MM.1S (cell line): Measurements from ENCODE around the gene TNFRSF25.
A peak's percentile ranks its signal among the peaks of the same experiment; 100 is the strongest.

ENCODE experiments used
- DNase-seq: peaks from one replicate; pipeline ENCODE4 v3.0.0-alpha.2; 2015
- H2AFZ ChIP-seq: fragments of 300-600 bp; sonication (generic); 2 replicates; pipeline ENCODE4 v1.6.0; 2016; ENCODE audit warnings: antibody characterized with exemption, low read length
- H3F3A ChIP-seq: fragments of 300-600 bp; sonication (generic); 2 replicates; pipeline ENCODE4 v1.6.1; 2016; ENCODE audit warnings: mild to moderate bottlenecking, antibody characterized with exemption, low read length, moderate library complexity, mixed read lengths; ENCODE audit not compliant: insufficient read depth
- H3K27ac ChIP-seq: fragments of 300-600 bp; sonication (generic); 2 replicates; pipeline ENCODE4 v1.5.1; 2016; ENCODE audit warnings: mild to moderate bottlenecking, low read length
- H3K27me3 ChIP-seq: fragments of 300-600 bp; sonication (generic); replicated peaks from 2 replicates; pipeline ENCODE4 v1.6.0; 2016; ENCODE audit warnings: low read length; ENCODE audit not compliant: insufficient read depth
- H3K36me3 ChIP-seq: fragments of 300-600 bp; sonication (generic); replicated peaks from 2 replicates; pipeline ENCODE4 v1.6.1; 2016; ENCODE audit warnings: mild to moderate bottlenecking, low read length, mixed read lengths; ENCODE audit not compliant: insufficient read depth
- H3K4me1 ChIP-seq: fragments of 300-600 bp; sonication (generic); 2 replicates; pipeline ENCODE4 v1.6.1; 2016; ENCODE audit warnings: low read length, mixed read lengths
- H3K4me2 ChIP-seq: fragments of 300-600 bp; sonication (generic); 2 replicates; pipeline ENCODE4 v1.6.0; 2016; ENCODE audit warnings: low read depth, low read length
- H3K4me3 ChIP-seq: fragments of 300-600 bp; sonication (generic); 2 replicates; pipeline ENCODE4 v1.5.1; 2016; ENCODE audit warnings: low read length, mixed read lengths
- H3K79me2 ChIP-seq: fragments of 300-600 bp; sonication (generic); 2 replicates; pipeline ENCODE4 v1.6.1; 2016; ENCODE audit warnings: mixed run types, low read length, mixed read lengths
- H3K9ac ChIP-seq: fragments of 300-600 bp; sonication (generic); 2 replicates; pipeline ENCODE4 v1.6.1; 2016; ENCODE audit warnings: low read length, mixed read lengths
- H3K9me2 ChIP-seq: fragments of 300-600 bp; sonication (generic); replicated peaks from 2 replicates; pipeline ENCODE4 v1.6.1; 2016; ENCODE audit warnings: mild to moderate bottlenecking, low read length, mixed read lengths; ENCODE audit not compliant: insufficient read depth
- H3K9me3 ChIP-seq: fragments of 300-600 bp; sonication (generic); replicated peaks from 2 replicates; pipeline ENCODE4 v1.6.1; 2016; ENCODE audit warnings: mild to moderate bottlenecking, low read length, mixed read lengths; ENCODE audit not compliant: insufficient read depth
- H4K20me1 ChIP-seq: fragments of 300-600 bp; sonication (generic); 2 replicates; pipeline ENCODE4 v1.6.1; 2016; ENCODE audit warnings: mild to moderate bottlenecking, low read length, moderate library complexity, mixed read lengths; ENCODE audit not compliant: insufficient read depth
- EZH2 ChIP-seq: fragments of 300-600 bp; sonication (generic); optimal IDR thresholded peaks from 2 replicates; pipeline ENCODE3; 2017; ENCODE audit warnings: low read depth, mild to moderate bottlenecking, antibody characterized with exemption, low read length, mixed read lengths
- EZH2phosphoT487 ChIP-seq: fragments of 300-600 bp; sonication (generic); IDR thresholded peaks from 2 replicates; pipeline ENCODE4 v1.6.1; 2018; ENCODE audit warnings: antibody characterized with exemption, low read length
- TF ChIP-seq, protein P1 (sequence below): fragments of 300-600 bp; sonication (generic); IDR thresholded peaks from 2 replicates; pipeline ENCODE4 v1.5.1; 2016; ENCODE audit warnings: antibody characterized with exemption, low read length, mixed read lengths

The TNFRSF25 gene

DNA sequence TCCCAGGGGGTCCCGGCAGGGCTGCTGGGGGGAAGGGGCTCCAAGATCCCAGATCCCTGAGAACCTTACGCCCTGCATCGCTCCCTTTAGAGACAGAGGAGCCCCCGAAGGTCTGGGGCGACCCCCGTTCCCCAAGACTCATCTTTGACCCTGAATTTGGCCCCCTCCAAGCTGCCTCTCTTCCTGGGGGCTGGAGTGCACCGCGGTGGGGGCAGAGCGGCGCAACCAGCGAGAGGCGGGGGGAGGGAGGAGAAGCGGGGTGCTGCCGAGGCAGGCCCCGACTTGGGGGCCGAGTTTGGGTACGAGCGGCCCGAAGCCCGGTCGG is 30.9 kb upstream of the TNFRSF25 start:
- H3K27me3 ChIP-seq, result peaks cover 67% of the 10 kb centered on the region
- H3K9ac ChIP-seq, result no peak overlapping the region
- DNase-seq, result no peak
- no peak overlapping the region for H3K27ac ChIP-seq
- no peak overlapping the region for H3K4me3 ChIP-seq
- no peaks in the 10 kb centered on the region for H3F3A ChIP-seq
- no peaks in the 10 kb centered on the region for H3K4me1 ChIP-seq
- H4K20me1 ChIP-seq, result no peaks in the 10 kb centered on the region
- H3K79me2 ChIP-seq, result no peaks in the 10 kb centered on the region
- H2AFZ ChIP-seq, result no peak overlapping the region
- no peaks in the 10 kb centered on the region for H3K36me3 ChIP-seq
- no peaks in the 10 kb centered on the region for H3K9me3 ChIP-seq
- H3K4me2 ChIP-seq, result no peak overlapping the region
- no peaks in the 10 kb centered on the region for H3K9me2 ChIP-seq
- TF ChIP-seq EZH2, result peak; percentile 45
- TF ChIP-seq, protein P1, sequence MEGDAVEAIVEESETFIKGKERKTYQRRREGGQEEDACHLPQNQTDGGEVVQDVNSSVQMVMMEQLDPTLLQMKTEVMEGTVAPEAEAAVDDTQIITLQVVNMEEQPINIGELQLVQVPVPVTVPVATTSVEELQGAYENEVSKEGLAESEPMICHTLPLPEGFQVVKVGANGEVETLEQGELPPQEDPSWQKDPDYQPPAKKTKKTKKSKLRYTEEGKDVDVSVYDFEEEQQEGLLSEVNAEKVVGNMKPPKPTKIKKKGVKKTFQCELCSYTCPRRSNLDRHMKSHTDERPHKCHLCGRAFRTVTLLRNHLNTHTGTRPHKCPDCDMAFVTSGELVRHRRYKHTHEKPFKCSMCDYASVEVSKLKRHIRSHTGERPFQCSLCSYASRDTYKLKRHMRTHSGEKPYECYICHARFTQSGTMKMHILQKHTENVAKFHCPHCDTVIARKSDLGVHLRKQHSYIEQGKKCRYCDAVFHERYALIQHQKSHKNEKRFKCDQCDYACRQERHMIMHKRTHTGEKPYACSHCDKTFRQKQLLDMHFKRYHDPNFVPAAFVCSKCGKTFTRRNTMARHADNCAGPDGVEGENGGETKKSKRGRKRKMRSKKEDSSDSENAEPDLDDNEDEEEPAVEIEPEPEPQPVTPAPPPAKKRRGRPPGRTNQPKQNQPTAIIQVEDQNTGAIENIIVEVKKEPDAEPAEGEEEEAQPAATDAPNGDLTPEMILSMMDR, result no peak

DNA sequence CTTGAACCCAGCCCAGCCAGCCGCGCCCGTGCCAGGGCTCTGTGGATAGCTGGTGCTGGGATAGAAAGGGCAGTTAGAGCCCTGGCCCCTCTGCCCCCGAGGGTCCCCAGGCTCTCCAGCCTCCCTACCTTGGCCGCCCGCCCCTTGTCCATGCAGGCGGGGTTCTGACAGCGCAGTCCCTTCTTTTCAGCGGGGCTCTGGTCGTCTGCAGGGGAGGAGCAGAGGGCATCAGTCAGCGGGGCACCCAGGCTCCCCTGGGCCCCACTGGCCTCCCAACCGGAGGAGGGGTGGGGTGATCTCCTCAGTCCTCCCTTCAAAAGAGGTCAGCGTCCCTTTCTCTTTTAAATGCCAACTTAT is 30.4 kb upstream of the TNFRSF25 start:
- Histone ChIP-seq H4K20me1 (no peaks in the 10 kb centered on the region), H3K36me3 (no peaks in the 10 kb centered on the region), H3K79me2 (no peaks in the 10 kb centered on the region), H3K27ac (no peak overlapping the region), H3F3A (no peaks in the 10 kb centered on the region), H3K9ac (no peak overlapping the region), H3K4me2 (no peak overlapping the region), H3K9me3 (no peaks in the 10 kb centered on the region), H3K9me2 (no peaks in the 10 kb centered on the region), H2AFZ (no peak overlapping the region), H3K4me1 (no peaks in the 10 kb centered on the region), H3K27me3 (peaks cover 62% of the 10 kb centered on the region), H3K4me3 (no peak overlapping the region)
- no peak for DNase-seq
- TF ChIP-seq EZH2, result no peak
- TF ChIP-seq, protein P1, result no peak

DNA sequence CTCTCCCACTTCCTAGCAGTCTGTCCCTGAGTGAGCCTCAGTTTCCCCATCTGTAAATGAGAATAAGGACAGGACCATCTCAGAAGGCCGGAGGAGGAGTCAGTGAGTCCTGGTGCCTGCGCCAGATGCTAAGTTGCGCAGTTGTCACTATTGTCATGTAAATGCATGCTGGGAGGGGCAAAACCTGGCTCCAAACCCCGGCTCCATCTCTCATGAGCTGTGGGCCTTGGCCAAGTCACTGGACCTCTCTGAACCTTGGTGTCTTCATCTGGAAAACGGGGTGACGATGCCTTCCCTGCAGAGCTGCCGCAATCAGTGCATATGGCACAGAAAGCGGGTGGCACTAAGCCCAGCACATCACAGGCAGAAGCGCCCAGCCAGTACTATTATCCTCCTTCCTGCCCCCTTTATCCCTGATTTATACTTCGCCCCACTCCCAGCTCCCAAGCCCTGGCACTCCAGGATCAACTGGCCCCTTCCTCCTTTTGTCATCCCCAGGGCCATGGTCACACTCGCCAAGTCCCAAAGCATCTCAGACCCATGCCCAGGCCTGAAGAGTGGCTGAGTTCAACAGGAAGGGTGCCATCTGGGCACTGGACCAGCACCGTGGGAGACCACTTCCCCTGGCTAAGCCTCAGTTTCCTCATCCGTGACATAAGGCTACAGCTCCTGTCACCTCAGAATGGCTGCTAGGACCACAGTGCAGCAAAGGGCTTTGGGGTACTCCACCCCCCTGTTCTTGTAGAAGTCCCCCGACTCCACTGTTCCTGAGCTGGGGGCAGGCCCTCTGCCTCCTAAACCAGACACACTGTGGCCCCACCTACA is 29.8 kb upstream of the TNFRSF25 start:
- Histone ChIP-seq H3K27me3 (peaks cover 56% of the 10 kb centered on the region), H2AFZ (no peak overlapping the region), H3K4me3 (no peak overlapping the region), H3F3A (no peaks in the 10 kb centered on the region), H3K27ac (no peak overlapping the region), H3K79me2 (no peaks in the 10 kb centered on the region), H3K4me2 (no peak overlapping the region), H4K20me1 (no peaks in the 10 kb centered on the region), H3K9ac (no peak overlapping the region), H3K9me2 (no peaks in the 10 kb centered on the region), H3K36me3 (no peaks in the 10 kb centered on the region), H3K4me1 (peaks cover 3% of the 10 kb centered on the region; the same call in 1 of the 2 replicates), H3K9me3 (no peaks in the 10 kb centered on the region)
- DNase-seq, result no peak
- TF ChIP-seq, protein P1, result no peak
- no peak for TF ChIP-seq EZH2
- no peak for TF ChIP-seq EZH2phosphoT487
